Kasumi-1 (cell line): ENCODE results near the gene ZNF253.
"Not testable (repeated sequence)": the region's sequence is repeated elsewhere in the genome, so short reads cannot be mapped to it uniquely, and the experiment has no call there.

Source experiments
- DNase-seq, 2 experiments: peaks; one replicate each; lab custom pipeline; 2025; lab: John Stamatoyannopoulos, UW

ZNF253 gene

GRCh38 chr19:19865750-19866610, at the start of gene ZNF253:
TSS of gene ZNF253 (plus strand) at chr19:19865882. CDS start at chr19:19865997, 115 bp downstream.
- peak; percentile 81 to 87 for DNase-seq

- no peak for DNase-seq
Observed at GRCh38 chr19:19816679-19817078, 49.0 kb upstream of the ZNF253 start.

- DNase-seq = no peak
Observed at GRCh38 chr19:19817357-19817756, 48.3 kb upstream of the ZNF253 start.

- DNase-seq = no peak
Observed at GRCh38 chr19:19820774-19821320, 44.8 kb upstream of the ZNF253 start.

- peak; percentile 53 to 61 for DNase-seq
Observed at GRCh38 chr19:19821366-19821951, 44.2 kb upstream of the ZNF253 start, which contains the start of gene ZNF506. TSS of gene ZNF506 (minus strand) at chr19:19821750. CDS start at chr19:19821603, 147 bp downstream.

GRCh38 chr19:19821976-19822375, 43.7 kb upstream of the ZNF253 start:
- not testable (repeated sequence) for DNase-seq

GRCh38 chr19:19823916-19824315, 41.8 kb upstream of the ZNF253 start:
- no peak for DNase-seq

GRCh38 chr19:19826875-19827274, 38.8 kb upstream of the ZNF253 start:
- DNase-seq = no peak

DNA sequence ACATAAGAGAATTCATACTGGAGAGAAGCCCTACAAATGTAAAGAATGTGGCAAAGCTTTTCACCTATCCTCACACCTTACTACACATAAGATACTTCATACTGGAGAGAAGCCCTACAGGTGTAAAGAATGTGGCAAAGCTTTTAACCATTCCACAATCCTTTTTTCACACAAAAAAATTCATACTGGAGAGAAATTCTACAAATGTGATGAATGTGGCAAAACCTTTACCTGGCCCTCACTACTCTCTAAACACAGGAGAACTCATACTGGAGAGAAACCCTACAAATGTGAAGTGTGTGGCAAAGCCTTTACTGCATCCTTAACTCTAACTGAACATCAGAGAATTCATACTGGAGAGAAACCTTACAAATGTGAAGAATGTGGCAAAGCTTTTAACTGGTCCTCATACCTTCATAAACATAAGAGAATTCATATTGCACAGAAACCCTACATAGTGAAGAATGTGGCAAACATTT, 30.1 kb upstream of the ZNF253 start:
- no peak for DNase-seq

DNA sequence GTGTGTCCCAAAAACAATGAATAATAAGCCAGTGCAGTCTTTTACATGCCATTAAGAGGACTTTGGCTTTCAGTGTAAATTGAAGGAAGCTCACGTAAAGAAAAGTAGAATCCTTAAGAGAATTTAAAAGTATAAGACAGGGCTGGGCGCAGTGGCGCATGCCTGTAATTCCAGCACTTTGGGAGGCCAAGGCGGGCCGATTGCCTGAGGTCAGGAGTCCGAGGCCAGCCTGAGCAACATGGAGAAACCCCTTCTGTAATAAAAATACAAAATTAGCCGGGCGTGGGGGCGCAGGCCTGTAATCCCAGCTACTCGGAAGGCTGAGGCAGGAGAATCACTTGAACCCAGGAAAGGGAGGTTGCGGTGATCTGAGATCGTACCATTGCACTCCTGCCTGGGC, 17.9 kb upstream of the ZNF253 start:
- DNase-seq = no peak

- no peak for DNase-seq
Observed at GRCh38 chr19:19849056-19849455, 16.6 kb upstream of the ZNF253 start.

- not testable (repeated sequence) for DNase-seq
Observed at GRCh38 chr19:19851740-19852139, 13.9 kb upstream of the ZNF253 start.

DNA sequence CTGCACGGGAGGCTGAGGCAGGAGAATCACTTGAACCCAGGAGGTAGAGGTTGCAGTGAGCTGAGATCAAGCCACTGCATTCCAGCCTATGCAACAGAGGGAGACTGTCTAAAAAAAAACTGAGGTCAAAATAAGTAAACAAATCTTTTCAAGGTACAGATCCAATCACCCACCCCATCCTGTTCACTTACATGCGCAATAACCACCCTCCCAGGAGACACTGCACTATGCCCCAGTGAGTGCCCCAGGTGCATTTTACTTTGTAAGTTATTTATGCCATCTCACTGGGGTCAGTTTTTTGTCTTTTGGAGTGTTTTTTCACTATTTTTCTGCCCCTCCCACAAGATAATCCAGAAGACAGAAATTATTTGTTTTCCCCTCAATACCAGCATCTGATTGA, 6.9 kb upstream of the ZNF253 start:
- no peak for DNase-seq

DNA sequence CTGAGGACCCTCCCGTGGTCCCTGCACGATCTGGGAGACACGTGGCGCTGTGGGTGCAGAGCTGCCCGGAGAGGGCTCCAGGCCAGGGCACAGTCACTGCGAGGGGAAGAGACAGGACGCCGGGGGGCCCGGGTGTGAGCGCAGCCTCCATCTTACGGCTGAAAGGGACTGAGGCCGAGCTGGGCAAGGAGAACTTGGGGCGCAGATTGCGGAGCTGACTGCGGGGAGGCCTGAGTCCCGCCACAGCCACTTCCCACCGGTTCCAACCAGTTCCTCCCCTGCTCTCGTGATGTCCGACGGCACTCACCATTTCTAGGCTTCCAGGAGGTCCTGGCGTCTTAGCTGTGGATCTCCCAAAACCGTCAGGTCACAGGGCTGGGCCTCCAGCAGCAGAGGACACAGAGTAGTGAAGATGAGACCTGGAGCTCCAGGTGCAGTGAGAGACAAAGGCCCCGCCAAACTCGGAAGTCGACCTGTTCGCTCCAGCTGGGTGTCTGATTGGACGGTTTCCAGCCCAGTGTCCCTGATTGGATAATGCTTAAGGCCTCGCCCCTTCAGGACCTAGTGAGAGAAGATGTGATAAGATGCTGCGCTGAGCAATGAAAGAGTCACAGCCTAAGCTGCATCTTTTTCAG, 4.8 kb upstream of the ZNF253 start:
- DNase-seq = no peak

- DNase-seq = no peak
Observed at GRCh38 chr19:19866611-19867248, 1.0 kb downstream of the ZNF253 start.

DNA sequence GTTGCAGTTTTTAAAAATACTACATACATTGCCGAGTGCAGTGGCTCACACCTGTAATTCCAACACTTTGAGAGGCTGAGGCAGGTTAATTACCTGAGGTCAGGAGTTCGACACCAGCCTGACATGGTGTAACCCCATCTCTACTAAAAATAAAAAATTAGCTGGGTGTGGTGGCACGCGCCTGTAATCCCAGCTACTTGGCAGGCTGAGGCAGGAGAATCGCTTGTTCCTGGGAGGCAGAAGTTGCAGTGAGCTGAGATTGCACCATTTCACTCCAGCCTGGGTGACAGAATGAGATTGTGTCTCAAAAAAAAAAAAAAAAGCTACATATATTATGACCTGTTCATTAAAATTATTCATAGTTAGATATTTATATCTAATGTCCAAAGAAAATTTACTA, 4.4 kb downstream of the ZNF253 start:
- not testable (repeated sequence) for DNase-seq

GRCh38 chr19:19871932-19872331, 6.2 kb downstream of the ZNF253 start:
- no peak for DNase-seq

GRCh38 chr19:19873381-19873780, 7.7 kb downstream of the ZNF253 start:
- no peak for DNase-seq

GRCh38 chr19:19877724-19878123, 12.0 kb downstream of the ZNF253 start:
- no peak for DNase-seq

GRCh38 chr19:19884583-19884982, 18.9 kb downstream of the ZNF253 start:
- DNase-seq = no peak

GRCh38 chr19:19892055-19892941, 26.6 kb downstream of the ZNF253 start:
- DNase-seq = not testable (repeated sequence)
